HepG2 (cell line): ENCODE measurements around the gene BNC1. TPM values are rescaled to one million over a fixed set of nuclear protein-coding genes. Genes with fewer than 3 reads are reported as not detected.

Experiments used
- ASH2L ChIP-seq: fragments of 300-600, 200-600 bp; sonication (generic); IDR thresholded peaks from 2 replicates; pipeline ENCODE4 v1.7.0; 2017; ENCODE audit warnings: low read depth, mild to moderate bottlenecking, moderate library complexity, mixed read lengths, low read length; ENCODE audit not compliant: insufficient read length
- FOXC1 ChIP-seq: sonication (generic); formaldehyde crosslinking; IDR thresholded peaks from 2 replicates; pipeline ENCODE4 v1.8.0; 2022; ENCODE audit warnings: mild to moderate bottlenecking, missing genetic modification reagents, borderline replicate concordance
- HOXA5 ChIP-seq: sonication (generic); formaldehyde crosslinking; IDR thresholded peaks from 2 replicates; pipeline ENCODE4 v1.4.0; 2020; ENCODE audit warnings: missing genetic modification reagents
- HOXD1 ChIP-seq: sonication (generic); formaldehyde crosslinking; IDR thresholded peaks from 2 replicates; pipeline ENCODE4 v1.5.0; 2020; ENCODE audit warnings: missing genetic modification reagents
- MAF1 ChIP-seq: sonication (generic); formaldehyde crosslinking; IDR thresholded peaks from 2 replicates; pipeline ENCODE4 v1.5.0; 2020; ENCODE audit warnings: missing genetic modification reagents, borderline replicate concordance
- MEIS1 ChIP-seq: sonication (generic); formaldehyde crosslinking; IDR thresholded peaks from 2 replicates; pipeline ENCODE4 v1.9.0; 2021; ENCODE audit warnings: mild to moderate bottlenecking, missing genetic modification reagents, moderate library complexity, borderline replicate concordance
- NFE2L2 ChIP-seq: fragments of 150-350 bp; IDR thresholded peaks from 2 replicates; pipeline ENCODE4 v1.6.1; 2014; ENCODE audit warnings: low read length
- NFIC ChIP-seq: IDR thresholded peaks from 2 replicates; pipeline ENCODE4 v1.6.1; 2012; ENCODE audit warnings: mild to moderate bottlenecking, low read length, inconsistent platforms
- PHF8 ChIP-seq: sonication (generic); formaldehyde crosslinking; IDR thresholded peaks from 2 replicates; pipeline ENCODE4 v1.5.0; 2020; ENCODE audit warnings: missing genetic modification reagents
- REST ChIP-seq, 2 experiments: IDR thresholded peaks; 2 replicates each; pipeline ENCODE4 v1.6.1; 2011 to 2012; ENCODE audit warnings: low read length in 2 of 2, borderline replicate concordance in 1 of 2, low read depth in 1 of 2, mild to moderate bottlenecking in 1 of 2, moderate library complexity in 1 of 2
- RNF2 ChIP-seq: fragments of 450-650 bp; conservative IDR thresholded peaks from 2 replicates; pipeline ENCODE4 v1.6.1; 2016; ENCODE audit warnings: low read depth
- SMAD1 ChIP-seq: sonication (generic); formaldehyde crosslinking; IDR thresholded peaks from 2 replicates; pipeline ENCODE4 v1.4.0; 2020; ENCODE audit warnings: missing genetic modification reagents, low read depth, mild to moderate bottlenecking, borderline replicate concordance
- TFDP2 ChIP-seq: sonication (generic); formaldehyde crosslinking; IDR thresholded peaks from 2 replicates; pipeline ENCODE4 v1.4.0; 2020; ENCODE audit warnings: missing genetic modification reagents
- ZBTB26 ChIP-seq: IDR thresholded peaks from 2 replicates; pipeline ENCODE4 v1.6.1; 2016; ENCODE audit warnings: missing compliant biosample characterization, missing genetic modification reagents, borderline replicate concordance
- ZNF136 ChIP-seq: sonication (generic); formaldehyde crosslinking; IDR thresholded peaks from 2 replicates; pipeline ENCODE4 v1.8.1; 2022; ENCODE audit warnings: low read depth, mild to moderate bottlenecking, moderate library complexity, missing genetic modification reagents
- ZNF234 ChIP-seq: sonication (generic); formaldehyde crosslinking; conservative IDR thresholded peaks from 2 replicates; pipeline ENCODE4 v1.5.1; 2020; ENCODE audit warnings: mild to moderate bottlenecking, missing genetic modification reagents
- ZNF317 ChIP-seq: sonication (generic); formaldehyde crosslinking; IDR thresholded peaks from 2 replicates; pipeline ENCODE4 v1.5.0; 2020; ENCODE audit warnings: mild to moderate bottlenecking, missing genetic modification reagents
- ZNF468 ChIP-seq: sonication (generic); formaldehyde crosslinking; IDR thresholded peaks from 2 replicates; pipeline ENCODE4 v1.8.0; 2022; ENCODE audit warnings: mild to moderate bottlenecking, moderate library complexity, missing genetic modification reagents
- ZNF549 ChIP-seq: sonication (generic); formaldehyde crosslinking; IDR thresholded peaks from 2 replicates; pipeline ENCODE4 v1.5.0; 2020; ENCODE audit warnings: missing genetic modification reagents
- ZSCAN22 ChIP-seq: sonication (generic); formaldehyde crosslinking; IDR thresholded peaks from 2 replicates; pipeline ENCODE4 v1.4.0; 2020; ENCODE audit warnings: mild to moderate bottlenecking, missing genetic modification reagents
- polyA plus RNA-seq, 8 experiments: library from polyadenylated mRNA; depleted of rRNA in 3 of 8; stranded (reverse) in 7 of 8; unstranded in 1 of 8; fragments of >200 nt; fragmentation: Illumina TruSeq in 4 of 8; extraction: Trizol in 4 of 8; gene quantifications; 2 replicates each; pipeline versions ENCODE4 v1.2.1 to v1.2.3, GENCODE V29; 2011 to 2016; ENCODE audit warnings: low read depth in 4 of 8, missing spikeins in 1 of 8, mixed read lengths in 1 of 8; ENCODE audit not compliant: insufficient read depth in 1 of 8
- total RNA-seq, 5 experiments: library from RNA; depleted of rRNA; stranded (reverse); fragments of >200 nt; fragmentation: Illumina TruSeq; extraction: Trizol; gene quantifications; 2 replicates each; pipeline ENCODE4 v1.2.3, GENCODE V29; 2016; ENCODE audit warnings: low read depth in 1 of 5
- TF ChIP-seq, protein P1 (sequence below): sonication (generic); formaldehyde crosslinking; conservative IDR thresholded peaks from 2 replicates; pipeline ENCODE4 v1.8.0; 2022; ENCODE audit warnings: mild to moderate bottlenecking, moderate library complexity, missing genetic modification reagents
- TF ChIP-seq, protein P2 (sequence below): IDR thresholded peaks from 2 replicates; pipeline ENCODE4 v1.6.1; 2016; ENCODE audit warnings: control low read depth

The BNC1 gene
- total and polyA plus RNA-seq, 2 of the 13 experiments (the other 11 are each of a cell fraction or from before 2014, with no cell fraction given): not detected

GRCh38 chr15:83305704-83306291 lies 21.3 kb upstream of the BNC1 start (continued):
- TF ChIP-seq, protein P1, sequence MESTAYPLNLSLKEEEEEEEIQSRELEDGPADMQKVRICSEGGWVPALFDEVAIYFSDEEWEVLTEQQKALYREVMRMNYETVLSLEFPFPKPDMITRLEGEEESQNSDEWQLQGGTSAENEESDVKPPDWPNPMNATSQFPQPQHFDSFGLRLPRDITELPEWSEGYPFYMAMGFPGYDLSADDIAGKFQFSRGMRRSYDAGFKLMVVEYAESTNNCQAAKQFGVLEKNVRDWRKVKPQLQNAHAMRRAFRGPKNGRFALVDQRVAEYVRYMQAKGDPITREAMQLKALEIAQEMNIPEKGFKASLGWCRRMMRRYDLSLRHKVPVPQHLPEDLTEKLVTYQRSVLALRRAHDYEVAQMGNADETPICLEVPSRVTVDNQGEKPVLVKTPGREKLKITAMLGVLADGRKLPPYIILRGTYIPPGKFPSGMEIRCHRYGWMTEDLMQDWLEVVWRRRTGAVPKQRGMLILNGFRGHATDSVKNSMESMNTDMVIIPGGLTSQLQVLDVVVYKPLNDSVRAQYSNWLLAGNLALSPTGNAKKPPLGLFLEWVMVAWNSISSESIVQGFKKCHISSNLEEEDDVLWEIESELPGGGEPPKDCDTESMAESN (CRISPR knock-in tag): no peak
- TF ChIP-seq ZNF549 (no peak), TFDP2 (CRISPR knock-in tag) (no peak), ASH2L (no peak), ZNF468 (no peak), NFIC (no peak), ZNF136 (CRISPR knock-in tag) (no peak), ZNF317 (CRISPR knock-in tag) (no peak), NFE2L2 (no peak), MEIS1 (CRISPR knock-in tag) (peak; percentile 42; the same call in 1 of the 2 replicates), PHF8 (CRISPR knock-in tag) (no peak), FOXC1 (no peak), SMAD1 (CRISPR knock-in tag) (no peak), ZSCAN22 (CRISPR knock-in tag) (peak; percentile 94), ZBTB26 (CRISPR knock-in tag) (no peak), ZNF234 (CRISPR knock-in tag) (no peak), HOXA5 (peak; percentile 99), MAF1 (CRISPR knock-in tag) (no peak), RNF2 (no peak), REST (IDR thresholded peaks at IDR 0.05; ENCODE audit: borderline replicate concordance in 1 of 2, low read depth in 1 of 2, low read length in 2 of 2) (no peak), HOXD1 (peak; percentile 99)
- TF ChIP-seq, protein P2, sequence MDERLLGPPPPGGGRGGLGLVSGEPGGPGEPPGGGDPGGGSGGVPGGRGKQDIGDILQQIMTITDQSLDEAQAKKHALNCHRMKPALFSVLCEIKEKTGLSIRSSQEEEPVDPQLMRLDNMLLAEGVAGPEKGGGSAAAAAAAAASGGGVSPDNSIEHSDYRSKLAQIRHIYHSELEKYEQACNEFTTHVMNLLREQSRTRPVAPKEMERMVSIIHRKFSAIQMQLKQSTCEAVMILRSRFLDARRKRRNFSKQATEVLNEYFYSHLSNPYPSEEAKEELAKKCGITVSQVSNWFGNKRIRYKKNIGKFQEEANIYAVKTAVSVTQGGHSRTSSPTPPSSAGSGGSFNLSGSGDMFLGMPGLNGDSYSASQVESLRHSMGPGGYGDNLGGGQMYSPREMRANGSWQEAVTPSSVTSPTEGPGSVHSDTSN: peak; percentile 60; the same call in 1 of the 2 replicates
